Measurements from ENCODE around the gene SIVA1.

The SIVA1 gene

DNA sequence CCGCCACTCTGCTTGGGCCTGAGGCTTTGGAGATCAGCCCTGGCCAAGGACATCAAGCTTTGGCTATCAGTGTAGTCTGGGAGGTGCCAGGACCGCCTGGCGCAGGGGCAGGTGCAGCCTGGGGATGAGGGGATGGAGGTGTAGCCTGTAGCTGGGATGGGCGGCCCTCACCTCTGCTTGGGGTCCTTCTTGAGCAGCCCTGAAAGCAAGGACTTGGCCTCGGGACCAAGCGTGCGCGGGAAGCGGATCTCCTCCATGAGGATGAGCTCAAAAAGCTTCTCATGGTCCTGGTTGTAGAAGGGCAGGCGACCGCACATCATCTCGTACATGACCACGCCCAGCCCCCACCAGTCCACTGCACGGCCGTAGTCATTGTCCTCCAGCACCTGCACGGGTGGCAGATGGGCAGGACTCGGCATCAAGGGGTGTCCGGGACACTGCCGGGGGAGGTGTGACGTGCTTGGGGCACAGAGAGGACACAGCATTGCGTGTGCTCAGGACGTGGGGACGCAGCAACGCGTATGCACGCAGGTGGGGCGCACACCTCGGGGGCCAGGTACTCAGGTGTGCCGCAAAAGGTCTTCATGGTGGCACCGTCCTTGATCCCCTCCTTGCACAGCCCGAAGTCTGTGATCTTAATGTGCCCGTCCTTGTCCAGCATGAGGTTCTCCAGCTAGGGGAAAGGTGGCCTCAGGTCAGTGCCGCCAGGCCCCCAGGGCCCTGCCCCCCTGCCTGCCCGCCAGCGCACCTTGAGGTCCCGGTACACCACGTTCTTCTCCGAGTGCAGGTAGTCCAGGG lies 20.0 kb downstream of the SIVA1 start:
- Histone ChIP-seq H3K9ac (no peak overlapping the region), H3K4me3 (ENCODE audit: low read depth, low read length) (no peak overlapping the region), H3K79me2 (no peaks in the 10 kb centered on the region), H2AFZ (no peak overlapping the region), H3K27me3 (ENCODE audit: control insufficient read depth, insufficient read depth, low read length) (no peaks in the 10 kb centered on the region), H3K4me1 (peaks cover 5% of the 10 kb centered on the region), H3K9me3 (ENCODE audit: control insufficient read depth, low read length) (no peaks in the 10 kb centered on the region), H3K27ac (no peak overlapping the region), H3K4me2 (ENCODE audit: low read length) (no peak overlapping the region), H3K36me3 (ENCODE audit: control insufficient read depth, insufficient read depth, low read length) (no peaks in the 10 kb centered on the region)
- TF ChIP-seq, protein P1, sequence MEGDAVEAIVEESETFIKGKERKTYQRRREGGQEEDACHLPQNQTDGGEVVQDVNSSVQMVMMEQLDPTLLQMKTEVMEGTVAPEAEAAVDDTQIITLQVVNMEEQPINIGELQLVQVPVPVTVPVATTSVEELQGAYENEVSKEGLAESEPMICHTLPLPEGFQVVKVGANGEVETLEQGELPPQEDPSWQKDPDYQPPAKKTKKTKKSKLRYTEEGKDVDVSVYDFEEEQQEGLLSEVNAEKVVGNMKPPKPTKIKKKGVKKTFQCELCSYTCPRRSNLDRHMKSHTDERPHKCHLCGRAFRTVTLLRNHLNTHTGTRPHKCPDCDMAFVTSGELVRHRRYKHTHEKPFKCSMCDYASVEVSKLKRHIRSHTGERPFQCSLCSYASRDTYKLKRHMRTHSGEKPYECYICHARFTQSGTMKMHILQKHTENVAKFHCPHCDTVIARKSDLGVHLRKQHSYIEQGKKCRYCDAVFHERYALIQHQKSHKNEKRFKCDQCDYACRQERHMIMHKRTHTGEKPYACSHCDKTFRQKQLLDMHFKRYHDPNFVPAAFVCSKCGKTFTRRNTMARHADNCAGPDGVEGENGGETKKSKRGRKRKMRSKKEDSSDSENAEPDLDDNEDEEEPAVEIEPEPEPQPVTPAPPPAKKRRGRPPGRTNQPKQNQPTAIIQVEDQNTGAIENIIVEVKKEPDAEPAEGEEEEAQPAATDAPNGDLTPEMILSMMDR (IDR thresholded peaks at IDR 0.05) = no peak

DNA sequence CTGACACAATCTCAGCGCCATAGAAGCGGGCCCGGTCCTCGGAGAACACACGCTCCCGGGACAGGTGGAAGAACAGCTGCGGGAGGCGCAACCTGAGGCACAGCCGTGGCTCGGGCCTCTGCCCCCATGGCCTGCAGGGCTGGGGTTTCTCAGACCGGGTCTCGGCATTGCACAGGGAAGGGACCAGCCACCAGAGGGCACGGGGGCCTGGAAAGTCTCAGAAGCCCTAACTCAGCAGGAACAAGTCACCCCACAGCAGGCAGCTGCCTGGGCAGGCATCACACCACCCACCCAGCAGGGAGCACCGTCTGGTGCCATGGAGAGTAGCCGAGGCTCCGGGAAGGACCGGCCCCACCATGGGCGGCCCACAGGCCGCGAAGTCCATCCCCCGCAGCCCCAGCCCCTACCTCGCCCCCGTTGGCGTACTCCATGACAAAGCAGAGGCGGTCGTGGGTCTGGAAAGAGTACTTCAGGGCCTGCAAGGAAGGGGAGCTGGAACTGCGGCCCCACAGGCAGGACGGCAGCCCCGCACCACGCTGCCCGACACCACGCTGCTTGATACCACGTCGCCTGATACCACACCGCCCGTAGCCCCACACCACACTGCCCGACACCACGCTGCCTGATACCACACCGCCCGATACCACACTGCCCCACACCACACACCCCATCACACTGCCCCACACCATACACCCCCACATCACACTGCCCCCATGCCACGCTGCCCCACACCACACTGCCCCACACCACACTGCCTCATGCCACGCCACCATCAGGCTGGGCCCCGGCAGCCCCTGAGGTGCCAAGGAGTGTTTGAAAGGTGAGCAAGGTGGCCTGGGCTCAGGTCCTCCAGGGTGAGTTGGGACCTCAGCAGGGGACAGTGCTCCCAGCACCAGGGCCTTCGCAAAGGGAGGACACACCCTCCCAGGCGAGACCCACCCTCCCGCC lies 20.8 kb downstream of the SIVA1 start:
- no peak overlapping the region for H3K27ac ChIP-seq

DNA sequence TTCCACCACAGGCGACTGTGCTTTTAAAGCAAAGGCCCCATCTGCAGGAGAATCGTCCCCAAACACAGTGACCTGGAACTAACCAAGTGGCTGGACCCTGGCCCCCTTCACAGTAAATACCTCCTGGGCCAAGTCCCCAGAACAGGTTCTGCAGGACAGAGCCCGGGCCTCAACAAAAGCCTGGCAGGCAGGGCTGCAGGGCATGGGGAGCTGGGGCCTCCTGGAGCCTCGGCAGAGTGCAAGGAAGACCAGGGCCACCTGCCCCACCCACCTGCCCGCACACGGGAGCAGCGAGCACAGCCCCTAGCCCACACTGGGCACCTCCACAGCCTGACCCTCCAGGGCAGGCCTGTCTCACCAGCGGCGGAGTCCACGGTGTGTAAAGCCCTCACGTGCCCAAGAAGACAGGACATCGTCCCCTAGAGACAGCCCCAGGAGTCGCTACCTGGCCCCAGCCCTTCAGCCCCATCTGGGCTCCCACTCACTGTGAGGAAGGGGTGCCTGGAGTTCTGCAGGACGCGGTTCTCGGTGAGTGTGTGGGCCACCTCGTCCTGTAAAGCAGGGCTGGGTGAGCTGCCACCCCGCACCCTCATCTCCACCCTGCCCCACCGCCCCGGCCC lies 21.6 kb downstream of the SIVA1 start:
- Histone ChIP-seq H3K4me2 (ENCODE audit: low read length) (no peak overlapping the region), H3K9ac (no peak overlapping the region), H3K36me3 (ENCODE audit: control insufficient read depth, insufficient read depth, low read length) (no peaks in the 10 kb centered on the region), H3K79me2 (no peaks in the 10 kb centered on the region), H3K27me3 (ENCODE audit: control insufficient read depth, insufficient read depth, low read length) (no peaks in the 10 kb centered on the region), H3K27ac (no peak overlapping the region), H3K9me3 (ENCODE audit: control insufficient read depth, low read length) (no peaks in the 10 kb centered on the region), H3K4me1 (no peaks in the 10 kb centered on the region), H3K4me3 (ENCODE audit: low read depth, low read length) (no peak overlapping the region), H2AFZ (no peak overlapping the region)
- TF ChIP-seq, protein P1 (IDR thresholded peaks at IDR 0.05) = no peak

More for the DNA sequence above, 20.8 kb downstream of the SIVA1 start:
- Histone ChIP-seq H2AFZ (no peak overlapping the region), H3K9ac (no peak overlapping the region), H3K9me3 (ENCODE audit: control insufficient read depth, low read length) (no peaks in the 10 kb centered on the region), H3K4me1 (peaks cover 3% of the 10 kb centered on the region), H3K4me2 (ENCODE audit: low read length) (no peak overlapping the region), H3K79me2 (no peaks in the 10 kb centered on the region), H3K27me3 (ENCODE audit: control insufficient read depth, insufficient read depth, low read length) (no peaks in the 10 kb centered on the region), H3K4me3 (ENCODE audit: low read depth, low read length) (no peak overlapping the region), H3K36me3 (ENCODE audit: control insufficient read depth, insufficient read depth, low read length) (no peaks in the 10 kb centered on the region)
- TF ChIP-seq, protein P1 (IDR thresholded peaks at IDR 0.05) = no peak

DNA sequence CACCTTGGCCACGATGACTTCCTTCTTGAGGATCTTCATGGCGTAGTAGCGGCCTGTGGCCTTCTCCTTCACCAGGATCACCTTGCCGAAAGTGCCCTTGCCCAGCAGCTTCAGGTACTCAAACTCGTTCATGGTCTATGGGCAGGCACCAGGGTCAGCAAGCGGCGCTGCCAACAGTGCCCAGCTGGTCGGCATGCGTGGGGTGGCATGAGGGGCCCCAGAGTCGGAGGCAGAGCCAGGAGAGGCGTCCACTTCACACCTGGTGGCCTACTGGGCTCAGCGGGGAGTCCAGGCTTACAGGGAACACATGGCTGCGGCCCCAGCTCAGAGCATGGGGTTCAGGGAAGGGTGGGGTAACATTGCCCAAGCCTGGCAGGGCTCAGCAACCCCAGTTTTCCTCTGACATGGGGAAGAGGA lies 22.1 kb downstream of the SIVA1 start:
- Histone ChIP-seq H3K9ac (no peak overlapping the region), H3K36me3 (ENCODE audit: control insufficient read depth, insufficient read depth, low read length) (no peaks in the 10 kb centered on the region), H2AFZ (no peak overlapping the region), H3K9me3 (ENCODE audit: control insufficient read depth, low read length) (no peaks in the 10 kb centered on the region), H3K4me1 (no peaks in the 10 kb centered on the region), H3K27me3 (ENCODE audit: control insufficient read depth, insufficient read depth, low read length) (no peaks in the 10 kb centered on the region), H3K79me2 (no peaks in the 10 kb centered on the region), H3K27ac (no peak overlapping the region), H3K4me3 (ENCODE audit: low read depth, low read length) (no peak overlapping the region), H3K4me2 (ENCODE audit: low read length) (no peak overlapping the region)
- TF ChIP-seq, protein P1 (IDR thresholded peaks at IDR 0.05) = no peak
